ENCODE data around the gene GJB6.

Gene GJB6

GRCh38 chr13:20222553-20222952 is 9.6 kb downstream of the GJB6 start:
- DNase-seq: no peak

GRCh38 chr13:20221772-20222171 is 10.3 kb downstream of the GJB6 start:
- no peak for DNase-seq

GRCh38 chr13:20219577-20219976 is 12.5 kb downstream of the GJB6 start:
- DNase-seq: no peak

- no peak for DNase-seq
Measured at GRCh38 chr13:20217168-20217567, 15.0 kb downstream of the GJB6 start.

GRCh38 chr13:20209948-20210347 is 22.2 kb downstream of the GJB6 start:
- DNase-seq: no peak

- DNase-seq: no peak
Measured at GRCh38 chr13:20206698-20207235, 25.4 kb downstream of the GJB6 start.

- no peak for DNase-seq
Measured at GRCh38 chr13:20206065-20206697, 25.9 kb downstream of the GJB6 start.

- DNase-seq: no peak
Measured at GRCh38 chr13:20198781-20199180, 33.3 kb downstream of the GJB6 start.

- peak; percentile 27 for DNase-seq
Measured at GRCh38 chr13:20197361-20197834, 34.7 kb downstream of the GJB6 start.

- no peak for DNase-seq
Measured at GRCh38 chr13:20195801-20196200, 36.3 kb downstream of the GJB6 start.

GRCh38 chr13:20193907-20194631 is 38.0 kb downstream of the GJB6 start:
- no peak for DNase-seq

- no peak for DNase-seq
Measured at GRCh38 chr13:20193162-20193906, 38.8 kb downstream of the GJB6 start.

- DNase-seq: no peak
Measured at GRCh38 chr13:20192836-20193161, 39.3 kb downstream of the GJB6 start, which contains the start of gene GJB2. GJB2 (minus strand) TSS chr13:20192938; CDS start chr13:20189581, 3,357 bp downstream.

GRCh38 chr13:20192158-20192835 is 39.8 kb downstream of the GJB6 start:
- no peak for DNase-seq

GRCh38 chr13:20191311-20192157 is 40.6 kb downstream of the GJB6 start:
- DNase-seq: no peak

- no peak for DNase-seq
Measured at GRCh38 chr13:20190481-20191310, 41.4 kb downstream of the GJB6 start.

GRCh38 chr13:20190076-20190475 is 42.0 kb downstream of the GJB6 start:
- no peak for DNase-seq

GRCh38 chr13:20188667-20189553 is 43.2 kb downstream of the GJB6 start:
- no peak for DNase-seq

GRCh38 chr13:20186771-20187170 is 45.3 kb downstream of the GJB6 start:
- no peak for DNase-seq
